Keratinocyte (primary cell): Measurements from ENCODE around the gene TLCD3B. TPM values are rescaled to one million over a fixed set of nuclear protein-coding genes. Genes with fewer than 3 reads are reported as not detected.

Experiments
- DNase-seq: peaks from one replicate; pipeline ENCODE4 v3.0.0-alpha.2; 2011; ENCODE audit warnings: low read depth, missing footprints, low spot score
- FAIRE-seq: peaks from 2 replicates; lab custom pipeline; 2011; peaks lifted over from hg19 to GRCh38; lab: Jason Lieb, UNC
- H2AFZ ChIP-seq: 2 replicates; pipeline ENCODE4 v1.6.0; 2012; ENCODE audit warnings: low read length, control low read depth, inconsistent platforms; ENCODE audit not compliant: control insufficient read depth
- H3K27ac ChIP-seq: 2 replicates; pipeline ENCODE4 v1.5.1; 2011; ENCODE audit warnings: low read length; ENCODE audit not compliant: control insufficient read depth, insufficient read depth
- H3K27me3 ChIP-seq: 3 replicates; pipeline ENCODE4 v1.6.0; 2011; ENCODE audit warnings: low read length; ENCODE audit not compliant: control insufficient read depth, insufficient read depth; ENCODE audit errors: extremely low read depth
- H3K36me3 ChIP-seq, 2 experiments: 2 replicates in 1 of 2; 3 replicates in 1 of 2; pipeline ENCODE4 v1.5.1; 2011; ENCODE audit warnings: low read length in 2 of 2, mild to moderate bottlenecking in 1 of 2; ENCODE audit not compliant: control insufficient read depth in 2 of 2, insufficient read depth in 2 of 2; ENCODE audit errors: extremely low read depth in 1 of 2
- H3K4me1 ChIP-seq: 3 replicates; pipeline ENCODE4 v1.5.1; 2011; ENCODE audit warnings: low read length; ENCODE audit not compliant: control insufficient read depth, insufficient read depth; ENCODE audit errors: extremely low read depth
- H3K4me2 ChIP-seq: 3 replicates; pipeline ENCODE4 v1.6.0; 2011; ENCODE audit warnings: low read depth, low read length; ENCODE audit not compliant: control insufficient read depth, insufficient read depth; ENCODE audit errors: extremely low read depth
- H3K4me3 ChIP-seq, 3 experiments: fragments of 200-600 bp in 1 of 3; sonication (generic) in 1 of 3; 2 replicates in 2 of 3; 3 replicates in 1 of 3; pipeline ENCODE4 v1.5.1; 2011 to 2016; ENCODE audit warnings: low read length in 3 of 3, mild to moderate bottlenecking in 3 of 3, control low read depth in 2 of 3, inconsistent platforms in 1 of 3, low read depth in 1 of 3, mixed read lengths in 1 of 3, mixed run types in 1 of 3, moderate library complexity in 1 of 3; ENCODE audit not compliant: control insufficient read depth in 2 of 3, insufficient read depth in 2 of 3; ENCODE audit errors: extremely low read depth in 1 of 3
- H3K79me2 ChIP-seq: 2 replicates; pipeline ENCODE4 v1.6.0; 2012; ENCODE audit warnings: low read length; ENCODE audit not compliant: control insufficient read depth, insufficient read depth
- H3K9ac ChIP-seq: 3 replicates; pipeline ENCODE4 v1.6.0; 2011; ENCODE audit warnings: low read length; ENCODE audit not compliant: control insufficient read depth, insufficient read depth; ENCODE audit errors: extremely low read depth
- H3K9me1 ChIP-seq: 3 replicates; pipeline ENCODE4 v1.6.0; 2011; ENCODE audit warnings: low read length; ENCODE audit not compliant: control insufficient read depth, insufficient read depth; ENCODE audit errors: extremely low read depth
- H3K9me3 ChIP-seq: 2 replicates; pipeline ENCODE4 v1.5.1; 2012; ENCODE audit warnings: low read depth, low read length; ENCODE audit not compliant: control insufficient read depth
- H4K20me1 ChIP-seq: 3 replicates; pipeline ENCODE4 v1.6.0; 2011; ENCODE audit warnings: low read length; ENCODE audit not compliant: control insufficient read depth, insufficient read depth; ENCODE audit errors: extremely low read depth
- EZH2 ChIP-seq: IDR thresholded peaks from one replicate; pipeline ENCODE4 v1.6.1; 2012; ENCODE audit warnings: inconsistent platforms, mild to moderate bottlenecking, low read length, moderate library complexity
- dilution Hi-C: fragments of 300-500 bp; cut with MboI; formaldehyde crosslinking; loops from one replicate; pipeline ENCODE4 v1.7.0; 2020; ENCODE audit warnings: low sequenced_read_pairs; ENCODE audit not compliant: extremely low pct_ligation_motif_present
- polyA plus RNA-seq, 5 experiments: library from polyadenylated mRNA; depleted of rRNA in 3 of 5; stranded (reverse) in 3 of 5; stranded (forward) in 1 of 5; unstranded in 1 of 5; fragments of >200 nt; gene quantifications; 1 replicate in 1 of 5; 2 replicates in 3 of 5; 3 replicates in 1 of 5; pipeline versions ENCODE4 v1.2.1 to v1.2.3, GENCODE V29; 2011 to 2012; ENCODE audit warnings: missing spikeins in 2 of 5, low read depth in 1 of 5, low replicate concordance in 1 of 5
- TF ChIP-seq, protein P1 (sequence below), 3 experiments: IDR thresholded peaks in 1 of 3; conservative IDR thresholded peaks in 1 of 3; optimal IDR thresholded peaks in 1 of 3; 2 replicates in 2 of 3; 3 replicates in 1 of 3; pipeline versions ENCODE3 to v1.5.1; 2011; ENCODE audit warnings: low read length in 3 of 3, mild to moderate bottlenecking in 3 of 3, moderate library complexity in 2 of 3, control low read depth in 1 of 3, inconsistent platforms in 1 of 3; ENCODE audit not compliant: insufficient read depth in 2 of 3; ENCODE audit errors: extremely low read depth in 1 of 3

The TLCD3B gene
- polyA plus RNA-seq, 1 donor (not counting 4 experiments of a cell fraction or from before 2014, with no cell fraction given) = not detected

DNA sequence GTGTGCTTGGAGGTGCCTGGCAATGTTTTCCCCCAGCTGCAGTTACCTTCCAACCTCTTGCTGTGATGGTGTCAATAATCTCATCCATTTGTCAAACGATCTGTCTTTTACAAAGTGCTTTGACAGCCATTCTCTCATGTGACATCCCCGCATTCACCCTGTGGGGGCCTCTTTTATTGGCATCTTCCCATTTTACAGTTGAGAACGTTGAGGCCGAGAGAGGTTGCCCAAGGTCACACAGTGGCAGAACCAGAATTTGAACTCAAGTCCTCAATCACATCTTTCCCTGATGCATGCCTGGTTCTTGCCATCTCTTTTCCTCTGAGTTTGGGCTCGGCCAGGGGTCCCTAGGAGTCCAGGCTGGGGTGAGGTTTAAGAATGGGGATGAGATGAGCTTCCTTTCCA, 55.9 kb downstream of the TLCD3B start:
- no peak for FAIRE-seq
- Histone ChIP-seq H3K27ac (peak overlapping the region; percentile 81), H2AFZ (no peak overlapping the region), H3K79me2 (peaks cover 45% of the 10 kb centered on the region), H3K9me3 (no peaks in the 10 kb centered on the region), H3K4me2 (peak overlapping the region; percentile 80), H3K9me1 (peaks cover 4% of the 10 kb centered on the region), H3K4me1 (peaks cover 18% of the 10 kb centered on the region), H3K9ac (peak overlapping the region; percentile 88), H3K36me3 (peaks cover 24 to 26% of the 10 kb centered on the region in 2 experiments), H4K20me1 (peaks cover 22% of the 10 kb centered on the region), H3K4me3 (peak overlapping the region; percentile 90 to 97 (median 97)), H3K27me3 (no peaks in the 10 kb centered on the region)
- no peak for DNase-seq
- TF ChIP-seq, protein P1, sequence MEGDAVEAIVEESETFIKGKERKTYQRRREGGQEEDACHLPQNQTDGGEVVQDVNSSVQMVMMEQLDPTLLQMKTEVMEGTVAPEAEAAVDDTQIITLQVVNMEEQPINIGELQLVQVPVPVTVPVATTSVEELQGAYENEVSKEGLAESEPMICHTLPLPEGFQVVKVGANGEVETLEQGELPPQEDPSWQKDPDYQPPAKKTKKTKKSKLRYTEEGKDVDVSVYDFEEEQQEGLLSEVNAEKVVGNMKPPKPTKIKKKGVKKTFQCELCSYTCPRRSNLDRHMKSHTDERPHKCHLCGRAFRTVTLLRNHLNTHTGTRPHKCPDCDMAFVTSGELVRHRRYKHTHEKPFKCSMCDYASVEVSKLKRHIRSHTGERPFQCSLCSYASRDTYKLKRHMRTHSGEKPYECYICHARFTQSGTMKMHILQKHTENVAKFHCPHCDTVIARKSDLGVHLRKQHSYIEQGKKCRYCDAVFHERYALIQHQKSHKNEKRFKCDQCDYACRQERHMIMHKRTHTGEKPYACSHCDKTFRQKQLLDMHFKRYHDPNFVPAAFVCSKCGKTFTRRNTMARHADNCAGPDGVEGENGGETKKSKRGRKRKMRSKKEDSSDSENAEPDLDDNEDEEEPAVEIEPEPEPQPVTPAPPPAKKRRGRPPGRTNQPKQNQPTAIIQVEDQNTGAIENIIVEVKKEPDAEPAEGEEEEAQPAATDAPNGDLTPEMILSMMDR (optimal IDR thresholded peaks at IDR 0.05 in 1 of 3, IDR thresholded peaks at IDR 0.05 in 1 of 3, conservative IDR thresholded peaks at IDR 0.05 in 1 of 3; ENCODE audit: extremely low read depth in 1 of 3, insufficient read depth in 2 of 3, low read length in 3 of 3) = no peak
- no peak for TF ChIP-seq EZH2
- dilution Hi-C loops = no loop called here

Other genes with a start within 250 kb of the TLCD3B start
- 36.3 to 48.3 TPM (median 43.7 TPM) in 3 replicates for gene KIF22, start 240.5 kb downstream of the TLCD3B start, polyA plus RNA-seq
- 48.5 to 82.3 TPM (median 59.0 TPM) in 3 replicates for gene MAZ, start 224.7 kb downstream of the TLCD3B start, polyA plus RNA-seq
- not detected in 3 replicates for gene PRRT2, start 219.1 kb downstream of the TLCD3B start, polyA plus RNA-seq
- gene PAGR1, start 215.1 kb downstream of the TLCD3B start, polyA plus RNA-seq = 6.4 to 17.1 TPM (median 13.6 TPM) in 3 replicates
- gene MVP, start 210.8 kb downstream of the TLCD3B start, polyA plus RNA-seq = 130 to 213 TPM (median 148 TPM) in 3 replicates
- gene CDIPT, start 168.0 kb downstream of the TLCD3B start, polyA plus RNA-seq = 49.5 to 94.6 TPM (median 60.0 TPM) in 3 replicates
- gene SEZ6L2, start 131.7 kb downstream of the TLCD3B start, polyA plus RNA-seq = 0.68 to 2.5 TPM (median 1.5 TPM) in 3 replicates
- 0.71 to 1.8 TPM (median 0.88 TPM) in 3 replicates for gene ASPHD1, start 130.8 kb downstream of the TLCD3B start, polyA plus RNA-seq
- gene KCTD13, start 105.0 kb downstream of the TLCD3B start, polyA plus RNA-seq = 8.2 to 12.1 TPM (median 9.2 TPM) in 3 replicates
- gene TMEM219, start 69.2 kb downstream of the TLCD3B start, polyA plus RNA-seq = 48.5 to 77.2 TPM (median 64.8 TPM) in 3 replicates
- gene TAOK2, start 57.4 kb downstream of the TLCD3B start, polyA plus RNA-seq = 13.8 to 20.1 TPM (median 15.4 TPM) in 3 replicates
- 4.1 to 4.8 TPM (median 4.6 TPM) in 3 replicates for gene HIRIP3, start 35.7 kb downstream of the TLCD3B start, polyA plus RNA-seq
- gene INO80E, start 35.0 kb downstream of the TLCD3B start, polyA plus RNA-seq = 20.1 to 28.3 TPM (median 26.7 TPM) in 3 replicates
- gene DOC2A, start 20.2 kb downstream of the TLCD3B start, polyA plus RNA-seq = 0.10 to 0.41 TPM (median 0.26 TPM) in 3 replicates
- gene C16orf92, start 8.1 kb downstream of the TLCD3B start, polyA plus RNA-seq = not detected in 3 replicates
- 740 to 1,250 TPM (median 800 TPM) in 3 replicates for gene ALDOA, start 34.5 kb upstream of the TLCD3B start, polyA plus RNA-seq
- 124 to 188 TPM (median 167 TPM) in 3 replicates for gene PPP4C, start 44.7 kb upstream of the TLCD3B start, polyA plus RNA-seq
- 0.06 to 0.18 TPM (median 0.18 TPM) in 3 replicates for gene TBX6, start 60.7 kb upstream of the TLCD3B start, polyA plus RNA-seq
- gene YPEL3, start 64.9 kb upstream of the TLCD3B start, polyA plus RNA-seq = 13.5 to 16.3 TPM (median 15.7 TPM) in 3 replicates
- 0.68 to 1.8 TPM (median 1.1 TPM) in 3 replicates for gene GDPD3, start 82.3 kb upstream of the TLCD3B start, polyA plus RNA-seq
- gene MAPK3, start 91.9 kb upstream of the TLCD3B start, polyA plus RNA-seq = 42.0 to 64.9 TPM (median 60.8 TPM) in 3 replicates
- 2.8 to 5.5 TPM (median 3.0 TPM) in 3 replicates for gene CORO1A, start 152.3 kb upstream of the TLCD3B start, polyA plus RNA-seq
- gene BOLA2B, start 162.4 kb upstream of the TLCD3B start, polyA plus RNA-seq = 41.0 to 170 TPM (median 70.4 TPM) in 3 replicates
- 2.3 to 9.0 TPM (median 5.4 TPM) in 3 replicates for gene SLX1A, start 162.6 kb upstream of the TLCD3B start, polyA plus RNA-seq
- gene SULT1A3, start 168.0 kb upstream of the TLCD3B start, polyA plus RNA-seq = 4.7 to 10.1 TPM (median 8.0 TPM) in 3 replicates
- 1.0 to 2.0 TPM (median 1.6 TPM) in 3 replicates for gene NPIPB13, start 217.2 kb upstream of the TLCD3B start, polyA plus RNA-seq